ENCODE results near the gene CERS3.

GRCh38 chr15:100393008-100393407 is 135.7 kb downstream of the CERS3 start:
- TF ChIP-seq EZH2 (IDR thresholded peaks at IDR 0.05) = no peak
- TF ChIP-seq FOXP2 (optimal IDR thresholded peaks at IDR 0.05; ENCODE audit: control extremely low read depth, extremely low read length, insufficient read depth) = no peak
